HG03280 (cell line): ENCODE data around the gene NEAT1.

Source experiments
- ATAC-seq: cut with Tn5 transposase; IDR thresholded peaks from one replicate; pipeline ENCODE4 v1.9.1; 2021; ENCODE audit warnings: mild to moderate bottlenecking, moderate library complexity; ENCODE audit not compliant: unreplicated experiment

NEAT1 gene

GRCh38 chr11:65478388-65479183 lies 56.0 kb downstream of the NEAT1 start:
- ATAC-seq: no peak

GRCh38 chr11:65479184-65480145 lies 56.9 kb downstream of the NEAT1 start:
- no peak for ATAC-seq

- no peak for ATAC-seq
Measured at GRCh38 chr11:65482306-65482850, 59.8 kb downstream of the NEAT1 start.

DNA sequence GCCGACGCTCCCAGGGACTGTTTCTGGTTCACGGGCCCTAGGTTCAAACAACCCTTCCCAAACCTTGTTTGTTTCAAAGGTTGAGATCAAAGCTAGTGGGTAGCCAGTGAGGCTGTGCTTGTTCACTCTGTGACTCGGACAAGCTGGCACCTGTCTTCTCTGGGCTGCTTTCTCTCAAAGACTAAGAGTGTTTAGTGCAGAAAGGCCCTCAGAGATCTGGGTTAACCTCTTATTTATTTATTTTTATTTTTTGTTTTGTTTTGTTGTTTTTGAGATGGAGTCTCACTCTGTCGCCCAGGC lies 63.3 kb downstream of the NEAT1 start:
- ATAC-seq: no peak

- ATAC-seq: no peak
Measured at GRCh38 chr11:65486570-65487466, 64.2 kb downstream of the NEAT1 start.

GRCh38 chr11:65487467-65488272 lies 65.1 kb downstream of the NEAT1 start:
- ATAC-seq: no peak

- ATAC-seq: no peak
Measured at GRCh38 chr11:65488273-65489034, 65.9 kb downstream of the NEAT1 start.

DNA sequence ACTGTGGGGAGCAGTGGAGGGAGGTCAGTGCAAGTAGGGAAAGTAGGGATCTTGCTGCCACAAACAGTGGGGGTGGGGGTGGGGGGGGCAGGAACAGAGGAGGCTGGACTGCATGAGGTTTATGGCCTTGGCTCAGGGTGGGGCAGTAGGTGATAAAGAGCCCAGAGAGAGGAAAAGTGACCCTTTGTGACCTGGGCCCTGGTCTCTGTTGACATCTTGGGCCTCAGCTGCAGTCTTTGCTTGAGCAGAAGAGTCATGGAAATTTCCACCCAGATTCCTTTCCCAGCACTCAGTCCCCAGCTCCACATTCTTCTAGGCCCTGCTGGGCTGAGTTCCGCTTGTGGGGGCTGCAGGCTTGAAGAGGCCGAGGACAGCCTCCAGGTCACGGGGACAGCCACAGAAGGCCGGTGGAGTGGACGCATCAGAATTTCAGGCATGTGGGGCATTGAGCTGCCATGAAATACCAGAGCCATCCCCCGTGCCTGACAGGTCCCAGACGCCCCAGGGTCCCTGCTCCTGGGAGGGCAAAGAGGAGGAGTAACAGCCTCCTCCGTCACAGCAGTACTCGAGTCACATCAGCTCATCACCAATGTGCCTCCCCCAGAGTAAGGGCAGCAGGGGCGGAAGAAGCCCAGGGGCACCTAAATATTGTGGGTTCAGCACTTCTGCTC lies 66.6 kb downstream of the NEAT1 start:
- no peak for ATAC-seq

DNA sequence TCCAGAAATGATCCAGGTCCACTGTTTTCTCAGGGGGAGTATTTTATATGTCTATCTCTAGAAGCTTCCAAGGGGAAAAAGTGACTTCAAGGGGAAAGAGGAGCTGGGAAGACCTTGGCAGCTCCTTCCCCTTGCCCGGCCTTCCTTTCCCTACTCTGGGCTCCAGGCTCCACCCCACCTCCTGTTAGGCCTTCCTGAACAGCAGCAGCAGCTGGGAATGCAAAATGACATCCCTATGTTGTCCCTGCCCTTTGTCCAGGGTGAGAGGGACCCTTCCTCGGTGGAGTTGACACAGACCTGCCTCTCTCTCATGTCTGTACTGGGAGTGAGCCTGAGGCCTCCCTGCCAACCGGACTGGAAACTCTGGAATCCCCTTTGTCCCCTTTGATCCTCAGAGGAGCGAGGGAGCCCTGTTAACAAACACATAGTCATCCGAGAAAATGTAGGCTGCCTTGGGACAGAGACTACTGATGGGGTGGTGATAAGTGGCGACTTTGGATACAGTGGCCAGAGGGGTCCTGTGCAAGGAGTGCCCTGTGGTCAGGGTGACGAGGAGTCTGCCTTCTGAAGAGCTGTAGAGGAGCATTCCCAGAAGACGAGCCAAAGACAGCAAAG lies 67.2 kb downstream of the NEAT1 start:
- no peak for ATAC-seq

- no peak for ATAC-seq
Measured at GRCh38 chr11:65491163-65491465, 68.5 kb downstream of the NEAT1 start.

- ATAC-seq: no peak
Measured at GRCh38 chr11:65491614-65492386, 69.2 kb downstream of the NEAT1 start.

GRCh38 chr11:65492387-65492636 lies 69.7 kb downstream of the NEAT1 start:
- ATAC-seq: no peak

GRCh38 chr11:65492637-65493366 lies 70.2 kb downstream of the NEAT1 start:
- ATAC-seq: no peak

DNA sequence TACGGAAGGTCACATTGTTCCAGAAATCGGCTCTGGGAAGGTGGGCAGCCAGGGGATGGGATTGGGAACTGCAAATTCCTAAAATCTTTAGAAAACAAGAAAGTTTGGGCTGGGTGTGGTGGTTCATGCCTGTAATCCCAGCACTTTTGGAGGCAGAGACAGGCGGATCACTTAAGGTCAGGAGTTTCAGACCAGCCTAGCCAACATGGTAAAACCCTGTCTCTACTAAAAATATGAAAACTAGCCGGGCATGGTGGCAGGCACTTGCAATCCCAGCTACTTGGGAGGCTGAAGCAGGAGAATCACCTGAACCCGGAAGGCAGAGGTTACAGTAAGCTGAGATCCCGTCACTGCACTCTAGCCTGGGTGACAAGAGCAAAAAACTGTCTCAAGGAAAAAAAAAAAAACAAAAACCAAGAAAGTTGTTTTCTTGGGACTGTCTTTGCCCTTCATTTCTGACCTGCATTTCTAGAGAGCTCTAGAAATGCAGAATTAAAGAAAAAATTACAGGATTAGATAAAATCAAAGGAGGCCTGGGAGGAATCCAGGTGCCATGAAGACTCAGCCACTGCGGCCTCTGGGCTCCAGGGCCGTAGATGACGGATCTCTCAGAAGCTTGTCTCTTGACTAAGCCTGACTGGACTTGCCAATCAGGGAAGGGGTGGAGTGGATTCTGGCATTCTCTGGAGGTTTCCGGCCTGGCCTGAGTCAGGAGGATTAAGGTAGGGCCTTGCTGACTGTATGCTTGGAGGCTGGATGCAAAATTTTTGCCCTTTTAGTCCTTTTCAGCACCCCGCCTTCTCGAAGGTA lies 71.0 kb downstream of the NEAT1 start:
- ATAC-seq: no peak
